CD4-positive, alpha-beta memory T cell (primary cell): ENCODE measurements around the gene CLOCK. TPM values are rescaled to one million over a fixed set of nuclear protein-coding genes. Genes with fewer than 3 reads are reported as not detected.
A peak's percentile ranks its signal among the peaks of the same experiment; 100 is the strongest.
"Not testable (repeated sequence)": the region's sequence is repeated elsewhere in the genome, so short reads cannot be mapped to it uniquely, and the experiment has no call there.

ENCODE experiments used
- CTCF ChIA-PET: fragments of 350-600 bp; sonication (Branson Sonifier 250); formaldehyde crosslinking; loops from one replicate; lab custom pipeline; 2021; ENCODE audit warnings: inconsistent platforms; ENCODE audit not compliant: partially characterized antibody; lab: Charles Lee
- POLR2A ChIA-PET: fragments of 350-600 bp; sonication (Branson Sonifier 250); formaldehyde crosslinking; loops from one replicate; lab custom pipeline; 2021; ENCODE audit not compliant: partially characterized antibody; lab: Charles Lee
- DNase-seq, 5 donors: peaks; one replicate each; pipeline versions ENCODE4 v3.0.0 to v3.0.0-alpha.2; 2020 to 2022; ENCODE audit warnings: mixed read lengths in 1 of 5
- H3K27ac ChIP-seq: one replicate; pipeline ENCODE4 v1.7.0; 2013; ENCODE audit warnings: low read depth, low read length
- H3K27me3 ChIP-seq: 2 replicates; pipeline ENCODE4 v1.7.0; 2013; ENCODE audit warnings: mild to moderate bottlenecking, low read length, moderate library complexity; ENCODE audit not compliant: insufficient read depth
- H3K36me3 ChIP-seq: 2 replicates; pipeline ENCODE4 v1.7.0; 2013; ENCODE audit warnings: mild to moderate bottlenecking, low read length, moderate library complexity; ENCODE audit not compliant: insufficient read depth
- H3K4me1 ChIP-seq: 2 replicates; pipeline ENCODE4 v1.7.0; 2013; ENCODE audit warnings: mild to moderate bottlenecking, low read length, moderate library complexity; ENCODE audit not compliant: insufficient read depth
- H3K4me3 ChIP-seq, 2 donors: one replicate each; pipeline ENCODE4 v1.7.0; 2013; ENCODE audit warnings: low read length in 2 of 2, mild to moderate bottlenecking in 1 of 2
- H3K9me3 ChIP-seq, 2 donors: one replicate each; pipeline ENCODE4 v1.7.0; 2013; ENCODE audit warnings: low read length in 2 of 2, control low read depth in 1 of 2; ENCODE audit not compliant: control insufficient read depth in 1 of 2
- H3K27ac Mint-ChIP-seq, 7 donors: one replicate each; pipeline ENCODE4 v1.8.0; 2020 to 2021; ENCODE audit warnings: mixed read lengths in 7 of 7, mild to moderate bottlenecking in 6 of 7, inconsistent platforms in 3 of 7, moderate library complexity in 3 of 7
- H3K27me3 Mint-ChIP-seq, 2 donors: one replicate each; pipeline ENCODE4 v1.8.0; 2020 to 2021; ENCODE audit warnings: mixed read lengths in 2 of 2
- H3K36me3 Mint-ChIP-seq, 2 donors: one replicate each; pipeline ENCODE4 v1.8.0; 2020 to 2021; ENCODE audit warnings: mixed read lengths in 2 of 2, inconsistent platforms in 1 of 2, mild to moderate bottlenecking in 1 of 2
- H3K4me1 Mint-ChIP-seq, 4 donors: one replicate each; pipeline ENCODE4 v1.8.0; 2020 to 2021; ENCODE audit warnings: mixed read lengths in 4 of 4, mild to moderate bottlenecking in 1 of 4
- H3K4me3 Mint-ChIP-seq, 8 donors: one replicate each; pipeline ENCODE4 v1.8.0; 2020 to 2021; ENCODE audit warnings: mixed read lengths in 8 of 8, mild to moderate bottlenecking in 7 of 8, moderate library complexity in 6 of 8, inconsistent platforms in 3 of 8
- H3K9me3 Mint-ChIP-seq, 8 donors: one replicate each; pipeline ENCODE4 v1.8.0; 2020 to 2021; ENCODE audit warnings: mixed read lengths in 8 of 8, mild to moderate bottlenecking in 5 of 8, inconsistent platforms in 3 of 8, moderate library complexity in 1 of 8
- intact Hi-C: fragments of 100-400 bp; cut with micrococcal nuclease; formaldehyde crosslinking; loops from one replicate; pipeline ENCODE4 v1.15.1; 2023
- polyA plus RNA-seq, 2 donors: library from polyadenylated mRNA; unstranded; fragments of 300-500 nt; fragmentation: Illumina TruSeq; gene quantifications; one replicate each; pipeline ENCODE4 v1.2.3, GENCODE V29; 2021
- total RNA-seq, 2 experiments: library from RNA; stranded (reverse); gene quantifications; one replicate each; pipeline ENCODE4 v1.2.3, GENCODE V29; 2021

The CLOCK gene
- total and polyA plus RNA-seq, 4 experiments from 2014 or later, result 2.1 to 15.4 (median 9.8) TPM

GRCh38 chr4:55551964-55552363 is 5.3 kb upstream of the CLOCK start:
- H3K36me3 ChIP-seq, H3K27me3 Mint-ChIP-seq, DNase-seq, H3K4me3 Mint-ChIP-seq, H3K9me3 ChIP-seq, H3K4me3 ChIP-seq, H3K9me3 Mint-ChIP-seq, H3K36me3 Mint-ChIP-seq, H3K27ac ChIP-seq, H3K27me3 ChIP-seq, intact Hi-C loops, H3K27ac Mint-ChIP-seq, POLR2A ChIA-PET: not testable (repeated sequence)
- H3K4me1 Mint-ChIP-seq, result peaks cover 11 to 41% (median 18%) of the 10 kb centered on the region in 4 donors
- H3K4me1 ChIP-seq, result peaks cover 17% of the 10 kb centered on the region
- CTCF ChIA-PET, result interaction anchor here (0.6 to 3.8 kb wide), 7 partner anchors 10 to 453 kb away, joined by 3 to 36 read pairs (median 4); partner anchors contain the start of genes SRD5A3 and TMEM165

DNA sequence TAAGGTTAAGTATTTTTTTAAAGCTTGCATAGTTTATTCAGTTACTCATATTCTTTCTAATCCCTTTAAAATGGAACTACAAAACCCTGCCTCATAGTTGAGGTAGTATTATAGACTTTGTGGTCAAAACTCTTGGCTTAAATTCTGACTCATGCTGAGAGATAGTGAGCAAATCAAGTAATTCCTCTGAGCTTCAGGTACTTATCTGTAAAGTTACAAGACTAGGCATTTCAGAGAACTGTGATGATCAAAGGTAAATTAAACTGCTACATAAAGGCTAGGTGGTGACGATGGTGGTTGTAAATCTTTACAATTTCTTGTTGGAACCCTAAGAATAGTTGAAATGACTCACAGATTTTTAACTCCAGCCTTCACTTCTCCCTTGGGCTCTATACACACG is 3.2 kb upstream of the CLOCK start:
- Histone ChIP-seq H3K36me3 (no peaks in the 10 kb centered on the region), H3K4me1 (peaks cover 21% of the 10 kb centered on the region), H3K9me3 (no peaks in the 10 kb centered on the region), H3K27ac (no peak overlapping the region), H3K4me3 (no peak overlapping the region), H3K27me3 (no peaks in the 10 kb centered on the region)
- H3K27ac Mint-ChIP-seq, result peak overlapping the region in 2 of 7 donors; percentile 4 to 7
- H3K9me3 Mint-ChIP-seq, result no peaks in the 10 kb centered on the region
- ChIA-PET CTCF (interaction anchor here (1.6 to 2.0 kb wide), 3 partner anchors 105 to 204 kb away, joined by 7 to 18 read pairs (median 9); partner anchors contain the start of gene SRD5A3), POLR2A (interaction anchor here (1.1 kb wide), 1 partner anchor 155 kb away, joined by 3 read pairs; no protein-coding TSS in a partner anchor)
- no peak overlapping the region for H3K4me3 Mint-ChIP-seq
- peaks cover 0 to 4% of the 10 kb centered on the region in 2 donors for H3K36me3 Mint-ChIP-seq
- no peak for DNase-seq
- H3K4me1 Mint-ChIP-seq, result peaks cover 16 to 49% (median 22%) of the 10 kb centered on the region in 4 donors
- intact Hi-C loops, result loop anchor here (5.0 to 10.0 kb wide), 7 partner anchors 68 to 1427 kb away; partner anchors contain the start of genes AASDH, CEP135, NOA1 and PAICS
- H3K27me3 Mint-ChIP-seq, result peaks cover 1% of the 10 kb centered on the region in 2 donors

GRCh38 chr4:55547918-55548317 is 1.2 kb upstream of the CLOCK start:
- Mint-ChIP-seq H3K4me3 (peak overlapping the region; percentile 82 to 99 (median 94)), H3K27me3 (no peaks in the 10 kb centered on the region), H3K4me1 (peaks cover 30 to 59% (median 35%) of the 10 kb centered on the region in 4 donors), H3K9me3 (no peaks in the 10 kb centered on the region), H3K27ac (peak overlapping the region in 3 of 7 donors; percentile 72 to 91 (median 86)), H3K36me3 (peaks cover 0 to 4% of the 10 kb centered on the region in 2 donors)
- no peaks in the 10 kb centered on the region for H3K36me3 ChIP-seq
- DNase-seq, result no peak
- intact Hi-C loops, result loop anchor here (2.0 to 10.0 kb wide), 8 partner anchors 66 to 1429 kb away; partner anchors contain the start of genes AASDH, CEP135, NOA1 and PAICS
- H3K27me3 ChIP-seq, result no peaks in the 10 kb centered on the region
- ChIA-PET POLR2A (no interaction called here), CTCF (no interaction called here)
- no peaks in the 10 kb centered on the region for H3K9me3 ChIP-seq
- H3K27ac ChIP-seq, result no peak overlapping the region
- H3K4me1 ChIP-seq, result peaks cover 31% of the 10 kb centered on the region
- H3K4me3 ChIP-seq, result peak overlapping the region in 1 of 2 donors; percentile 72

DNA sequence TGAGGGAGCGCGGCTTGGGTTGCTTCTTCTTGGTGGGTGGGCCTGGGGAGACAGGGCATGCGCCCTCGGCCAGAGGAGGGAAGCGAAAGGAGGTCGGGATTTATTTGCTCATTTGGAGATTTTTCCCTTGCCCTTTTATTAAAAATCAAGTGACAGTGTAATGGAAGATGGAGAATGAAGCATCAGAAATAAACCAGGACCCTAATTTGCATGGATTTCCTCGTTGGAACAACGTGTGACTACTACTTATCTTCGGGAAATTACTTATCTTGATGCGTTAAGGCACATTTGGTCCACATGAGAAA is 709 bp upstream of the CLOCK start:
- intact Hi-C loops, result loop anchor here (2.0 to 10.0 kb wide), 8 partner anchors 65 to 1430 kb away; partner anchors contain the start of genes AASDH, CEP135, NOA1 and PAICS
- Mint-ChIP-seq H3K4me1 (peaks cover 32 to 62% (median 39%) of the 10 kb centered on the region in 4 donors), H3K4me3 (peak overlapping the region; percentile 82 to 99 (median 94)), H3K36me3 (peaks cover 0 to 4% of the 10 kb centered on the region in 2 donors), H3K9me3 (no peaks in the 10 kb centered on the region), H3K27ac (peak overlapping the region; percentile 59 to 92 (median 89)), H3K27me3 (no peaks in the 10 kb centered on the region)
- H3K4me1 ChIP-seq, result peaks cover 31% of the 10 kb centered on the region
- H3K4me3 ChIP-seq, result peak overlapping the region; percentile 72 to 90
- H3K9me3 ChIP-seq, result no peaks in the 10 kb centered on the region
- DNase-seq, result no peak
- CTCF ChIA-PET, result interaction anchor here (0.6 to 3.0 kb wide), 2 partner anchors 8 to 202 kb away, joined by 3 to 20 read pairs; partner anchors contain the start of gene SRD5A3
- H3K27me3 ChIP-seq, result no peaks in the 10 kb centered on the region
- H3K36me3 ChIP-seq, result no peaks in the 10 kb centered on the region
- POLR2A ChIA-PET, result interaction anchor here (3.2 kb wide), 2 partner anchors 102 to 152 kb away, joined by 19 to 53 read pairs; partner anchors contain the start of gene TMEM165
- H3K27ac ChIP-seq, result peak overlapping the region; percentile 75

DNA sequence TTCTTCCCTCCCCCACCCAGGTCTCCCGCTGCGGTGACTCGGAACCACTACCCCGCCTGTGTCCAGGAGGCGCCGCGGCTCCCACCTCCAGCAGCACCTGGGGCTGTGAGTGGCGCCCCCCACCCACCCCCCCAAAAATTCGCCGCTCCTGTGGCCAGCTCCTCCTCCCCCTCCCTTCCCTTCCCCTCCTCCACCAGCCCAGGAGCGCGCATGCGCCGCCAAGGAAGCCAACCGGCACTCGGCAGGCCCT is 278 bp downstream of the CLOCK start:
- no peaks in the 10 kb centered on the region for H3K36me3 ChIP-seq
- no peak for DNase-seq
- Mint-ChIP-seq H3K4me1 (peaks cover 35 to 72% (median 44%) of the 10 kb centered on the region in 4 donors), H3K27ac (peak overlapping the region in 3 of 7 donors; percentile 46 to 75 (median 72)), H3K27me3 (no peaks in the 10 kb centered on the region), H3K36me3 (peaks cover 0 to 4% of the 10 kb centered on the region in 2 donors), H3K4me3 (peak overlapping the region; percentile 59 to 99 (median 93)), H3K9me3 (no peaks in the 10 kb centered on the region)
- no peaks in the 10 kb centered on the region for H3K27me3 ChIP-seq
- intact Hi-C loops, result loop anchor here (1.0 to 10.0 kb wide), 11 partner anchors 64 to 1431 kb away; partner anchors contain the start of genes AASDH, CEP135, EXOC1 and NOA1
- CTCF ChIA-PET, result interaction anchor here (0.6 to 3.0 kb wide), 9 partner anchors 8 to 1431 kb away, joined by 3 to 20 read pairs (median 4); partner anchors contain the start of genes CEP135, NOA1 and SRD5A3
- H3K4me3 ChIP-seq, result peak overlapping the region in 1 of 2 donors; percentile 72
- POLR2A ChIA-PET, result interaction anchor here (0.8 to 3.2 kb wide), 17 partner anchors 8 to 1431 kb away, joined by 3 to 53 read pairs (median 8); partner anchors contain the start of genes CEP135, EXOC1, NOA1 and PAICS
- H3K27ac ChIP-seq, result peak overlapping the region; percentile 75
- no peaks in the 10 kb centered on the region for H3K9me3 ChIP-seq
- peaks cover 31% of the 10 kb centered on the region for H3K4me1 ChIP-seq

DNA sequence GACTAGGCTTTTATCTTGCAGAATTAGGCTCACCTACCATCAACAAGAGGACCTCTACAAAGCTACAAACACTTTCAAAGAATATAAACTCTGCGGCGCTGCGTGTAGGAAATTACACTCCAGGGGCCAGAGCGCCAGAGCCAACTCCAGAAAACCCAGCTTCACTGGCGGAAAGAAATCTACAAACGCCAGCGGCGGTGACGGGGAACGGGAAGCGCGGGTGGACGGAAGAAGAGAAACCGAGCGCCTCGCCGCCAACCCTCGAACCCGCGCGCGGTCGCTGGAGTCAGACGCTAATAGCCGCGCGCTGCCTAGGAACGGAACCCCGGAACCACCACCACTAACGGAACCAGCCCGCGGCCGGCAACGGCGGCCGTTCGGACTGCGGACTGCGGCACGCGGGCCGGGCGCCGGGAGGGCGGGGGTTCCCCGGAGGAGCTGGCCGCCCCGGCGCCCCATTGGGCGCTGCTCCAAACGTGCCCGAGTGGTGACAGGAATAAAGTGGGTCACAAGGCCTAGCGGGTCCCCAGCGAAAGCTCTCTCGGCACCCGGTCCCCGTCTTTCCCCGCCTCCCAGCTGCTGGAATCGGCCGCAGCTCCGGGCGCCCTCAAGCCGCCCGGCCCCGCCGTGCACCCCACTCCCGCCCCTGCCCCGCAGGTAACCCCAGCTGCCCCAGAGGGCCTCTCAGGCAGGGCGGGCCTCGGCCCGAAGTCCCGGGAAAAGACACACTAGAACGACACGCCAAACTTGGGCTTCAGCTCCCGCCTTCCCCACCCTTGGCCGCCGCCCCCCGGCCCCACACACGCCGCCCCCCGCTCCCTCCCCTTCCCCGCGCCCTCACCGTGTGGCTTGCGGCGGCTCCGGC is 836 bp downstream of the CLOCK start:
- POLR2A ChIA-PET, result interaction anchor here (0.8 to 3.2 kb wide), 20 partner anchors 8 to 1432 kb away, joined by 3 to 53 read pairs (median 6); partner anchors contain the start of genes AASDH, CEP135, EXOC1 and NOA1
- Mint-ChIP-seq H3K9me3 (no peaks in the 10 kb centered on the region), H3K27ac (peak overlapping the region; percentile 89 to 98 (median 95)), H3K27me3 (no peaks in the 10 kb centered on the region), H3K4me3 (peak overlapping the region; percentile 92 to 99 (median 96)), H3K36me3 (peaks cover 0 to 4% of the 10 kb centered on the region in 2 donors), H3K4me1 (peaks cover 37 to 75% (median 47%) of the 10 kb centered on the region in 4 donors)
- H3K9me3 ChIP-seq, result no peaks in the 10 kb centered on the region
- H3K27me3 ChIP-seq, result no peaks in the 10 kb centered on the region
- H3K36me3 ChIP-seq, result no peaks in the 10 kb centered on the region
- peak; percentile 63 to 74 (median 69) for DNase-seq
- H3K27ac ChIP-seq, result peak overlapping the region; percentile 75
- H3K4me3 ChIP-seq, result peak overlapping the region; percentile 30 to 68
- intact Hi-C loops, result loop anchor here (1.0 to 10.0 kb wide), 12 partner anchors 64 to 1431 kb away; partner anchors contain the start of genes AASDH, CEP135, EXOC1 and NOA1
- H3K4me1 ChIP-seq, result peaks cover 35% of the 10 kb centered on the region
- CTCF ChIA-PET, result interaction anchor here (0.6 to 3.0 kb wide), 14 partner anchors 8 to 1432 kb away, joined by 3 to 20 read pairs (median 4); partner anchors contain the start of genes CEP135, NOA1 and SRD5A3
